Measurements from ENCODE around the gene MST1.

- TF ChIP-seq POLR2A (IDR thresholded peaks at IDR 0.05; ENCODE audit: low read depth, low read length), result no peak
- no peak for TF ChIP-seq TAF1 (IDR thresholded peaks at IDR 0.05; ENCODE audit: borderline replicate concordance, low read depth, low read length)
- no peak for TF ChIP-seq POLR2AphosphoS5 (IDR thresholded peaks at IDR 0.05; ENCODE audit: low read depth, low read length)
Measured at GRCh38 chr3:49664300-49664699, 25.0 kb downstream of the MST1 start.
